HepG2 (cell line): ENCODE measurements around the gene SOAT2. TPM values are rescaled to one million over a fixed set of nuclear protein-coding genes. Genes with fewer than 3 reads are reported as not detected.

ENCODE experiments used
- BCL3 ChIP-seq: sonication (generic); formaldehyde crosslinking; IDR thresholded peaks from 2 replicates; pipeline ENCODE4 v1.5.1; 2020; ENCODE audit warnings: mild to moderate bottlenecking, missing genetic modification reagents, moderate library complexity
- DNMT1 ChIP-seq: sonication (generic); formaldehyde crosslinking; IDR thresholded peaks from 2 replicates; pipeline ENCODE4 v1.5.1; 2020; ENCODE audit warnings: mild to moderate bottlenecking, missing genetic modification reagents
- EHMT2 ChIP-seq: fragments of 200-600 bp; sonication (generic); IDR thresholded peaks from 2 replicates; pipeline ENCODE4 v1.7.0; 2017; ENCODE audit warnings: antibody characterized with exemption, low read depth, low read length, borderline replicate concordance
- ESRRA ChIP-seq: sonication (generic); formaldehyde crosslinking; IDR thresholded peaks from 2 replicates; pipeline ENCODE4 v1.5.1; 2020; ENCODE audit warnings: mild to moderate bottlenecking, low read depth, missing genetic modification reagents
- ETV5 ChIP-seq: IDR thresholded peaks from 2 replicates; pipeline ENCODE4 v1.6.1; 2018; ENCODE audit warnings: missing biosample characterization, missing genetic modification reagents, inconsistent platforms, borderline replicate concordance
- GTF3A ChIP-seq: sonication (generic); formaldehyde crosslinking; conservative IDR thresholded peaks from 2 replicates; pipeline ENCODE4 v1.4.0; 2020; ENCODE audit warnings: mild to moderate bottlenecking, missing genetic modification reagents
- HDAC1 ChIP-seq: sonication (generic); formaldehyde crosslinking; IDR thresholded peaks from 2 replicates; pipeline ENCODE4 v1.5.1; 2020; ENCODE audit warnings: mild to moderate bottlenecking, missing genetic modification reagents
- HMGXB3 ChIP-seq: sonication (generic); formaldehyde crosslinking; IDR thresholded peaks from 2 replicates; pipeline ENCODE4 v1.4.0; 2020; ENCODE audit warnings: missing genetic modification reagents, borderline replicate concordance
- NFYC ChIP-seq: IDR thresholded peaks from 2 replicates; pipeline ENCODE4 v1.6.1; 2016; ENCODE audit warnings: missing genetic modification reagents, missing compliant biosample characterization
- SP140L ChIP-seq: sonication (generic); formaldehyde crosslinking; IDR thresholded peaks from 2 replicates; pipeline ENCODE4 v1.4.0; 2020; ENCODE audit warnings: missing genetic modification reagents, borderline replicate concordance
- SPEN ChIP-seq: sonication (generic); formaldehyde crosslinking; IDR thresholded peaks from 2 replicates; pipeline ENCODE4 v1.5.1; 2020; ENCODE audit warnings: low read depth, mild to moderate bottlenecking, missing genetic modification reagents
- SSRP1 ChIP-seq: IDR thresholded peaks from 2 replicates; pipeline ENCODE4 v1.6.1; 2016; ENCODE audit warnings: control low read depth
- THRA ChIP-seq: sonication (generic); formaldehyde crosslinking; IDR thresholded peaks from 2 replicates; pipeline ENCODE4 v1.4.0; 2020; ENCODE audit warnings: missing genetic modification reagents, borderline replicate concordance
- ZFX ChIP-seq: sonication (generic); formaldehyde crosslinking; IDR thresholded peaks from 2 replicates; pipeline ENCODE4 v1.4.0; 2020; ENCODE audit warnings: mild to moderate bottlenecking, low read depth, missing genetic modification reagents, moderate library complexity
- ZNF589 ChIP-seq: sonication (generic); formaldehyde crosslinking; conservative IDR thresholded peaks from 2 replicates; pipeline ENCODE4 v1.8.0; 2022; ENCODE audit warnings: mild to moderate bottlenecking, moderate library complexity, missing genetic modification reagents
- ZNF607 ChIP-seq: sonication (generic); formaldehyde crosslinking; IDR thresholded peaks from 2 replicates; pipeline ENCODE4 v1.5.1; 2020; ENCODE audit warnings: missing genetic modification reagents, mild to moderate bottlenecking, borderline replicate concordance
- ZNF609 ChIP-seq: sonication (generic); formaldehyde crosslinking; IDR thresholded peaks from 2 replicates; pipeline ENCODE4 v1.4.0; 2020; ENCODE audit warnings: mild to moderate bottlenecking, missing genetic modification reagents, borderline replicate concordance
- ZNF781 ChIP-seq: sonication (generic); formaldehyde crosslinking; IDR thresholded peaks from 2 replicates; pipeline ENCODE4 v1.5.1; 2020; ENCODE audit warnings: borderline replicate concordance, mild to moderate bottlenecking, missing genetic modification reagents; ENCODE audit errors: not compliant biosample characterization
- polyA plus RNA-seq, 8 experiments: library from polyadenylated mRNA; depleted of rRNA in 3 of 8; stranded (reverse) in 7 of 8; unstranded in 1 of 8; fragments of >200 nt; fragmentation: Illumina TruSeq in 4 of 8; extraction: Trizol in 4 of 8; gene quantifications; 2 replicates each; pipeline versions ENCODE4 v1.2.1 to v1.2.3, GENCODE V29; 2011 to 2016; ENCODE audit warnings: low read depth in 4 of 8, missing spikeins in 1 of 8, mixed read lengths in 1 of 8; ENCODE audit not compliant: insufficient read depth in 1 of 8
- total RNA-seq, 5 experiments: library from RNA; depleted of rRNA; stranded (reverse); fragments of >200 nt; fragmentation: Illumina TruSeq; extraction: Trizol; gene quantifications; 2 replicates each; pipeline ENCODE4 v1.2.3, GENCODE V29; 2016; ENCODE audit warnings: low read depth in 1 of 5

The SOAT2 gene
- total and polyA plus RNA-seq, 2 of the 13 experiments (the other 11 are each of a cell fraction or from before 2014, with no cell fraction given) = 14.9 to 108 TPM

GRCh38 chr12:53103860-53104305 lies 597 bp downstream of the SOAT2 start (continued):
- peak; percentile 64; the same call in 1 of the 2 replicates for TF ChIP-seq THRA
- no peak for TF ChIP-seq DNMT1
- TF ChIP-seq ETV5 (CRISPR knock-in tag) = peak; percentile 95
- TF ChIP-seq GTF3A (CRISPR knock-in tag) = 0 out of 2 replicates have a peak, but pooled peaks have one; percentile 22
- TF ChIP-seq SPEN (CRISPR knock-in tag) = no peak
- no peak for TF ChIP-seq SP140L (CRISPR knock-in tag)
- no peak for TF ChIP-seq NFYC (CRISPR knock-in tag)
- TF ChIP-seq HMGXB3 (CRISPR knock-in tag) = no peak
- peak; percentile 86 for TF ChIP-seq ZNF609 (CRISPR knock-in tag)
- TF ChIP-seq ZNF589 = no peak
- peak; percentile 93 for TF ChIP-seq ESRRA (CRISPR knock-in tag)
- no peak for TF ChIP-seq ZNF607
- peak; percentile 67 for TF ChIP-seq HDAC1 (CRISPR knock-in tag)
- peak; percentile 22; the same call in 1 of the 2 replicates for TF ChIP-seq ZFX (CRISPR knock-in tag)
- TF ChIP-seq EHMT2 = no peak
- TF ChIP-seq SSRP1 (CRISPR knock-in tag) = no peak
- no peak for TF ChIP-seq ZNF781 (CRISPR knock-in tag)
- 0 out of 2 replicates have a peak, but pooled peaks have one; percentile 7 for TF ChIP-seq BCL3 (CRISPR knock-in tag)
